GOT3 (cell line): ENCODE measurements around the gene EGR4.

Experiments used
- DNase-seq: peaks from one replicate; lab custom pipeline; 2025; ENCODE audit warnings: mixed read lengths; lab: John Stamatoyannopoulos, UW

EGR4 gene

GRCh38 chr2:73290049-73290839 is 3.1 kb downstream of the EGR4 start:
- no peak for DNase-seq

DNA sequence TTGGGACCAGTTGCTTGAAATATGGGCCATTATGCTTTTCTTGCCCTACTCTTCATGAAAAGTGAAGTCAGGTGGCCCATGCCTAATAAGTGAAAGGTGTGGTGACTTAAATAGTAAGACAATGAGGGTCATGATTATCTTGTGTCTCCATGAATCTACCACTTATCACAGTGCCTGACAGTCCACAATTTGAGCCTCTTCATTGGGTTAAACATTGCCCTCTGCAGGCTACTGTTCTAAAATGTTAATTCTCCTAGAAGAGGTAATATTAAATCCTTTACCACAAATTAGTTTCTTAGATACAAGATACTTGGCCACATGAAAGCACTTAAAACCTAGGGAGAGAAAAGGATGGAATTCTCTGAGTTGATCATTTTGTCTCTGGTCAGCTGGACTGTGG is 4.0 kb downstream of the EGR4 start:
- no peak for DNase-seq

DNA sequence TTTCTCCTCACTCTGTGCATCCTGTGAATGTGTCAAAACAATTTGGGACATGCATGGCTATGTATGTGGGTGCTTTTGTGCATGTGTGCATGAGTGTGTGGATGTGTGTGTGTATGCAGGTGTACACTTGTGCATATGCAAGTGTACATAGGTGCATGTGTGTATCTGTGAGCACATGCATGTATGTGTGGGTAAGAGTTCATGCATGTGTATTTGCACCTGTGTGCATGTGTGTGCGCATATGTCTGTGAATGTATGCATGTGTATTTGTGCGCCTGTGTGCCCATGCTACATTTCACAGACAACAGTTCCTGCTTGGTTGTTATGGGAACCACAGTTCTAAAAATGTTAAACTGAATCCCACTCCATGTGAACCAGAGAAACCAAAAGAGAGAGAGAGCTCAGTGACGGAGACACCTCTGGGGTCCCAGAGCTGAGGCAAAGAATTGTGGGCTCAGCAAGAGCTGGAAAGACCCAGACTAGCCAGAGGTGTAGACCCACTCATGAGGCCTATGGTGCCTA is 7.2 kb downstream of the EGR4 start:
- DNase-seq, result no peak

DNA sequence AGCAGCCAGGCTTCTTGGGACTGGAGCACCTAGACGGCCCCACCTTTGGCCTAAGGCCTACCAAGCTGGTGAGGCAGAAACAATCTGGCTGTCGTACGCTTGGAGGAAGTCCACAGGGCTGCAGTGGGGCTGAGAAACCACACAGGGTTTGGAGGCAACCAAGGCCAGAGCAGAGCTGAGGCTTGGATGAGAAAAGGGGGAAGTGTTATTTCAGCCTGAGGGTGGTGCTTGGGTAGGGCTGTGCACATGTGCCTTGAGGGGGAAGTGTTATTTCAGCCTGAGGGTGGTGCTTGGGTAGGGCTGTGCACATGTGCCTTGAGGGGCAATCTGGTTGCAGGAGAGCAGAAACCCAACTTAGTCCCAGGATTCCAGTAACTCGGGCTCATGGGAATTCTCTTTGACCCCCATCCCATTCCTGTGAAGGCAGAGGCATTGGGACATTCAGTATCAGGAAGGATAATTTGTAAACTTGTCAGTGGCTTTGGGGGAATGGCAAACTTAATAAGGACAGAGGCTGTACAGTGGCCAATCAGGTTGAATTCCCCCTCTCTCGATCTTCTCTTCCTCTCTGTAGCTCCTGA is 8.1 kb downstream of the EGR4 start:
- no peak for DNase-seq

DNA sequence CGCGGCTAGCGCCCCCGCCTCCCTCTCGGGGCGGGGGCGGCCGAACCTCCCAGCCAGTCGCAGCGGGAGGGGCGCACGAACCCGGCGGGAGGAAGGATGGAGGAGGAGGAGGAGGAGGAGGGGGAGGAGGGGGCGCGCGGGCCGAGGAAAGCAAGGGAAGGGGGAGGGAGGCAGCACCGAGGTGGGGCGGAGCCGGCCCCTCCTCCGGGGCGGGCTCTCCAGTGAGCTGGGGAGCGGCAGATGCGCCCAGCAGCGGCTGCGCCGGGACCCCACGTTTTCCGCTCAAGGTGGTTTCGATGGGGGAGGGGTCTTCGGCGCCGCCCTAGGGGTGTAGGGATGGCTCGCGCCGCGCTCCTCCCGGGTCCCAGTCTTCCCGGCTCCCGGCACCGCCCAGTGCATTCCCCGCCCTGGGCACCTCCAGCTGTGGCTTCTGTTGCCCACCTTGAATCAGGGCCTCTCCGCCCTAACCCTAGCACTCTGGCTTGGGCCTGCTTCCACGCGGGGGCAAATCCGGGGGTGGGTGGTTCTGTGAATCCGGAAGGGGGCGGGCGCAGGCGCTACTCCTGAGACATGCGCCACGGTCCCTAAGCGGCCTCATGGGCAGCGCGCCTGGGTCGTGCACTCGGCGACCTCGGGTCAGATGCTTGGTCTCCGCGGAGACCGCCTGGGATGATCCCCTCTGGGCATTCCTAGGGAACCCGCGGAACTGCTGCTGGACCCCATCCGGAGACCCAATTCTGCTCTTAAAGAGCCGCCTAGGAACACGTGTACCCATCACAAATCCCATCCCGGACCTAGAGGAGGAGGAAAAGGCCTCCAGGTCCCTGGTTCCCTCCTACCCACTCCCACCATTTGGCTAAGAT is 8.8 kb downstream of the EGR4 start, which contains the start of gene FBXO41:
FBXO41 (minus strand) TSS at position 183 of the 863 bp plus-strand sequence. CDS start 14,848 bp downstream, outside the sequence.
- DNase-seq, result no peak

DNA sequence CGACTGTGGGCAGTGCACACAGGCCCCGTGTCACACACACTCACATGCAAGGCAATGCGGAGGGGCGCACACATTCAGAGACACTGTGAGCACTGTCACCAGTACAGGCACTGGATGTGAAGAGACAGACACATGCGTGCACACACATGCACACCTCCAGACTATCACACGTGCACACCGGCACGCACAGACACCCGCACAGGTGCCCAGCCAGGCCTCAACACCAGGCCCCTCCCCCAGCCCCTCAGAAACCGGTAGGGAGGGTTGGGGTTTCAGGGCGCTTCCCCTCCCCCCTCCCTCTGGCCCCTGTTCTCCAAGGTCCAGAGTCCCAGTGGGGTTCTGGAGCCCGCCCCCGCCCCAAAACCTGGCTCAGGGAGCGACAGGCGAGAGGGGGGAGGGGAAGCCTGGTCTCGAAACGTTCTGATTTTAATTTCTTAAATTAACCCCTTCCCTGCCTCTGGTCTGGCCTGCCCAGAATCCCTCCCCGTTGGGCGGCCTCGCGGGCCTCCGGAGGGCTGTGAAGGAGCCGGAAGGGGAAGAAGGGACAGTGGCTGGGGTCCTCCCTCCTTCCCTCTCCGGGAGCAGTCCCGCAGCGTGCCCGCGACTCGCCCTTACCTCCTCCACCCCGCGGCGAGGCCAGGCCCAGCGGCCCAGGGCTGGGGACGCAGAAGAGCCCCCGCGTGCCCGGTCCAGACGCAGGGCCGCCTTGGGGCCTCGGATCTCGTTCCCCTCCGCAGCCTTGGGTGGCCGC is 9.6 kb downstream of the EGR4 start:
- DNase-seq, result no peak

DNA sequence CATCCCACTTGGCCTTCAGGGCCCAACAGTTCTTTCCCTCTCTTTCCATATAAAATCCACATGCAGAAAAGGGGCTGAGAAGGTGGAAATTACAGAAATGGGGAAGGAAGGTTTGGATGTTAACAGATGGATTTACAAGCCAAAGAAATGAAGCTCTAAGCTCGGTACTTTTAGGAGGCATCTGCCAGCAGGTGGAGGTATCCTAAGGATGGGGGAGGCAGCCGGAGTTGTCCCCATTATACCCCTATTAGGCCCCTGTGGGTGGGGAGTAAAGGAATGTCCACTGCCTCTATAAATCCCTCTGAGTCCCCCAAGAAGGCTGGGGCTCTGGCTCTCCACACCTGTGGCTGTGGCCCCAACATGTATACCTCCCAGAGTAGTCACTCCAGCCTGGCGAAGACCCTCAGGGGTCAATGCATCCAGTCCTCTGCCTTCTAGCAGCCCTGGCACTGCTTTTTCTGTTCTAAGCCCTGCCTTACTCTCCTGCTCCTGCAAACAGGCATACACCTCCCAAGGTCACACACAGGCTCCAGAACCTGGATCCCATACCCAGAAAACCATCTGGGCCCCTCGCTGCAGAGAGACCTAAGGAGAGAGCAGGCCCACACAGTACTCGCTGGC is 10.3 kb downstream of the EGR4 start:
- DNase-seq, result no peak

DNA sequence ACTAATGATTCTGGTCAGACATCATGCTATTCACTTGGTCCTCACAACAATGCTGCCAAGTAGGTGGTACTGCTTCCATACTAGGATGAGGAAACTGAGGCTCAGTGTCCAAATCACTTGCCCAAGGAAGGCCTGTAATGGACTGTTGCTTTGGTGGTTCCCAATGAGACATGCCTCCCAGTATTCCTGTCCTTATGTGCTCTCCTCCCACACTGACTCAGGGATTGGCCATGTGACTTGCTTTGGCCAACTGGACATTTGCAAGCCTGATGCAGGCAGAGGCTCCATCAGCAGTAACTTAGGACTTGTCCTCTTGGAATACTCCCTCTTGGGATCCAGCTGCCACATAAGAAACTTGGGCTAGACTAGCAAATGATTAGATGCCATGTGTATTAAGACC is 12.1 kb downstream of the EGR4 start:
- DNase-seq, result no peak

DNA sequence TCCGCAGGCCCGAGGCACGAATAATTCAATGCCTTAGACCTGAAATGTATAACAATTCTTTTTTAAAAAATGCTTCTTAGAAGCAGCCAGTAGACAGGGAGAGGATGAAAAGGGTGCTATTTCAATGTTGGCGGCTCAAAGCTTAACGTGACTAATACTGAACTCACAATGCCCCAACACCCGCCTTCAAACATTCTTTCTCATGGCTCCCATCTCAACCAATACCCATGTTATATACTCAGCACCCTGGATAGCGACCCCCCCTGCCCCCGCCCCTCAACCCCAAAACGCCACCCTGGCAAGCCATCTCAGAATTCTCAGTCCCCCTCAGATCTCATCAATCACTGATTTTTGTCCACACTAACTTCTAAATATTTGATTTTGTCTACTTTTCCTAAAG is 13.5 kb downstream of the EGR4 start:
- no peak for DNase-seq

GRCh38 chr2:73272270-73272669 is 21.1 kb downstream of the EGR4 start:
- no peak for DNase-seq

DNA sequence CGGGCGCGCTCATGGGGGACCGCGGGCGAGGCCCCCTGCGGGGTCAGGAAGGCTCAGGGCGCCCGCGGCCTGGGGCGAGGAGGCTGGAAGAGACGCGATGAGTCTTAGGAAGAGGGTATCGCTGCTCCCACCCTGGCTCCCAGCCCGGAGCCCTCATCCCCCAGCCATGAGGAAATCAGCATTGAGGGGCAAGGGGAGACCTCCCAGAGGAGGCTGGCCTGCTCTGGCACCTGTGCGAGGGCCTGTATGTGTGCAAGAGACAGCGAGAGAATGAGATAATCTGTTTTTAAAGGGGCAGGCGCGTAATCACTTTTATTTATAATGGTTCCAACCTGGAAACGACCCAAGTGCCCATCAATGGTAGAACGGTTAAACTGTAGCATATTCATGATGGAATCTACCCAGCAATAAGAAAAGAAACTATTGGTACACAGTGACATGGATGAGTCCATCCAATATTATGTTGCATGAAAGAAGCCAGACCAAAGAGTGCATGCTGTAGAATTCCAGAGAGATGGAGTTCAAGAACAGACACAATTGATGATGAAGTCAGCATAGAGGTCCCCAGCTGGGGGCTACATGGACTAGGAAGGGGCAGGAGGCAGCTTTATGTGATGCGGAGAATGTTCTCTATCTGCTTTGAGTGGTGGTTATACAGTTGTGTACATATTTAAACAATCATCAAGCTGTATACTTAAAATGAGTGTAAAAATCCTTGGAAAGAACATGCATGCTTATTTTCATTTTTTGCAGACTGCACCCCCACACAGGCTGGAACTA is 23.5 kb downstream of the EGR4 start:
- no peak for DNase-seq

- no peak for DNase-seq
Measured at GRCh38 chr2:73268830-73269685, 24.3 kb downstream of the EGR4 start.

GRCh38 chr2:73268366-73268829 is 24.9 kb downstream of the EGR4 start:
- DNase-seq, result no peak

- no peak for DNase-seq
Measured at GRCh38 chr2:73267008-73267407, 26.3 kb downstream of the EGR4 start.

DNA sequence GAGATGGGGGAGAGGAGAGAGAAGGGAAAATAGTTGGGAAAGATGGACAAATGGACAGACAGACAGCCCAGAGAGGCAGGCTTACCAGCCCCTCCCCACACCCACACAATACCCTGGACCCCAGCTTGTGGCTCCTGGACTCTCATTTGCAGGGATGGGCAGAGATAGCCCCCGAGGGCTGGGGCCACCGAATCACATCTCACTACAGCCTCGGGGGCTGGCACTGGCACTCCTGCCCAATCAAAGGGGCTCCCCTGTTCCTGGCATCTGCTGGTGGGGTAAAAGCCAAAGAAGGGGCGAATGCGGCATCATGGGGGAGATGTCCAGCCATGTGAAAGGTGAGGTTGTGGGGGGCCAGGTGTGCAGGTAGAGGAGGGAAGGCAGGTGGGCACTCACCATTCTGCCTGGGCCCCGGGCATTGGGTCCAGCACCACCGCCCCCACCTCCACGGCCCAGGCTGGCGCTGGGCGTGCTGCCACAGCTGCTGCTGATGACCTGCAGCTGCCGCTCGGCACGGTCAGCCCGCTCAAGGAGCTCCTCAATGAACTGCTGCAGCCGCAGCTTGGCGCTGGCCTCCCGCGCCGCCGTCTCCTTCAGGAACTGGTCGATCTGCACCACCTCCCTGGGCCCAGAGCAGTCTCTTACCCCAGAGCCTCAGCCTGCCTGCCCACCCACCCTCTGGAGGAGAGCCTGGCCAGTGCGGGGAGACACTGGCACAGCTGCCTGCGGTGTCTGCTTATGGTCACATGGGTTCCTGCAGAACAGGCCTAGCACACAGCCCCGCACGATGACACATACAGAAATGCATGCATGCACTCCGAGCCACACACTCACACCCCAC is 27.1 kb downstream of the EGR4 start:
- DNase-seq, result no peak

DNA sequence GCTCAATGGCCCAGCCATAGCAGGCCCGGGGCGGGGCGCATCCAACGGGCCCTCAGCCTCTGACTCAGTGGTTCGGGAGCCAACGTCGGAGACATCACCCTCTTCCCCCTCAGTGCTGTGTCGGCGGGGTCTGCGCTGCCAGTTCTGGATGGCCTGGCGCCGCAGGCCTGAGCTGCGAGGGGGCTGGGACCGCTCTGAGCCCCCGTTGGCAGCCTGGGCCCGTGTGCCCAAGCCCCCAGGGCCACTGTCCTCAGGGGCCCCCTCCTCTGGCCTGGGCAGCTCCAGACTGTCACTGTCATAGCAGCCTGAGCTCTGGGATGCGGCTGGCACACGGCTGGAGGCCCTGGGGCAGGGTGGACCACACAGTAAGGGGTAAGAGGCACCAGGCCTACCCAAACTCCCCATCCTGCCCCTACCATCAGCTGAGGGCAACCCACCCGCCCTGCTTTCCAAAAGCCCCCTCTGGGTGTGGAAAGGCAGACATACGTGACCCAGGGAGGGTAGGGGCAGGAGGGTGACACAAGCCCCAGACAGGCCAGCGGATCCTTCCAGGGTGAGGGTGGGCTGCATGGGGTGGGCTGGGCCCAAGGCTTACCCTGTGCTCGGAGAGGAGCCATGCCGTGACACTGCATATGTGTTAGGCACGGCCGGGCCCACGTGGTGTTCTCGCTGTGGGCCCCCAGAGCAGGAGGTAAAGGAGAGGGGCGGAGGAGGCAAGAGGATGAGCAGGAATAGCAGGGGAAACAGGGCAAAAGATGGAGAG is 27.9 kb downstream of the EGR4 start:
- DNase-seq, result no peak

DNA sequence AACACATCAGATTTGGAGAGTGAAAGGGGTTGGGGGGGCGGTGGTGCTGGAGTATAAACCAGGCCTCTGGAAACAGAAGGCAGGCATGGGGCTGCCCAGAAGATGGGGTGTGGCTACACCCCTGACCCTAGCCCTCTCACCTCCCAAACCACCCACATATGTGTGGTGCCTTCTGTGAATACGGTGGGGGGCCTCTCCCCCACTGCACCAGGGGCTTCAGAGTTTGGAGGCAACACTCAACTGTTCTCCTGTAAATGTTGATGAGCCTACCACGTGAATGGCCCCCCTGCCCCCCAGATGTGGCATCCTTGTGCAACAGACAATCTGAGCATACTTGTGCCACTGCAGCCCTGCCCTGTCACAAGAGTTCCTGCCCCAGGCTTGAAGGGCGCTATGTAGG is 28.6 kb downstream of the EGR4 start:
- DNase-seq, result no peak

DNA sequence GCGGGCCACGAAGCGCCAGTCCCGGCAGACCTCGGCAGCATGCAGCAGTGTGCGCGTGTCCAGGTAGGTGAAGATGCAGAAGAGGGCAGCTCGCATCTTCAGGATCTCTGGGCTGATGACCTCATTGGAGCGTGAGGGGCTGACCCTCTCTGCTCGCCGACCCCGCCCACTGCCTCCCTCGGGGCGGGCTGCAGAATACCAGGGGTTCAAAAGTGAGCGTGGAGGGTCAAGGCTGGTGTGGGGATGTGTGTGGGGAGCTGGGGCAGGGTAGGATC is 29.1 kb downstream of the EGR4 start:
- DNase-seq, result no peak
